MM.1S (cell line): ENCODE results near the gene DCP1A.

Source experiments
- CTCF ChIP-seq: fragments of 300-600 bp; sonication (generic); IDR thresholded peaks from 2 replicates; pipeline ENCODE4 v1.5.1; 2016; ENCODE audit warnings: antibody characterized with exemption, low read length, mixed read lengths
- EZH2 ChIP-seq: fragments of 300-600 bp; sonication (generic); optimal IDR thresholded peaks from 2 replicates; pipeline ENCODE3; 2017; ENCODE audit warnings: low read depth, mild to moderate bottlenecking, antibody characterized with exemption, low read length, mixed read lengths

- no peak for TF ChIP-seq CTCF
- no peak for TF ChIP-seq EZH2
Observed at GRCh38 chr3:53258600-53259426, 88.5 kb downstream of the DCP1A start.
